GM18907 (cell line): ENCODE data around the gene RAB3C.
"Not testable (repeated sequence)": the region's sequence is repeated elsewhere in the genome, so short reads cannot be mapped to it uniquely, and the experiment has no call there.

Experiments used
- ATAC-seq: cut with Tn5 transposase; IDR thresholded peaks from one replicate; pipeline ENCODE4 v1.9.1; 2021; ENCODE audit warnings: mild to moderate bottlenecking, moderate library complexity; ENCODE audit not compliant: unreplicated experiment

The RAB3C gene

GRCh38 chr5:58582803-58583491 is at the start of gene RAB3C:
Gene RAB3C (plus strand): TSS chr5:58583075. CDS start chr5:58583209, 134 bp downstream.
- ATAC-seq, result peak; percentile 100

- not testable (repeated sequence) for ATAC-seq
Observed at GRCh38 chr5:58541935-58542334, 40.9 kb upstream of the RAB3C start.

GRCh38 chr5:58542709-58543108 is 40.2 kb upstream of the RAB3C start:
- ATAC-seq, result no peak

GRCh38 chr5:58543723-58544122 is 39.2 kb upstream of the RAB3C start:
- ATAC-seq, result no peak

- no peak for ATAC-seq
Observed at GRCh38 chr5:58544195-58544594, 38.7 kb upstream of the RAB3C start.

- no peak for ATAC-seq
Observed at GRCh38 chr5:58544926-58545325, 37.9 kb upstream of the RAB3C start.

- peak; percentile 100 for ATAC-seq
Observed at GRCh38 chr5:58545912-58546311, 37.0 kb upstream of the RAB3C start.

- ATAC-seq, result no peak
Observed at GRCh38 chr5:58548068-58548467, 34.8 kb upstream of the RAB3C start.

- ATAC-seq, result no peak
Observed at GRCh38 chr5:58551492-58551891, 31.4 kb upstream of the RAB3C start.

- ATAC-seq, result not testable (repeated sequence)
Observed at GRCh38 chr5:58557665-58558338, 25.1 kb upstream of the RAB3C start.

- not testable (repeated sequence) for ATAC-seq
Observed at GRCh38 chr5:58563016-58563700, 19.7 kb upstream of the RAB3C start.

- not testable (repeated sequence) for ATAC-seq
Observed at GRCh38 chr5:58564043-58564832, 18.6 kb upstream of the RAB3C start.

- ATAC-seq, result no peak
Observed at GRCh38 chr5:58565033-58565432, 17.8 kb upstream of the RAB3C start.

GRCh38 chr5:58571501-58571900 is 11.4 kb upstream of the RAB3C start:
- no peak for ATAC-seq

- not testable (repeated sequence) for ATAC-seq
Observed at GRCh38 chr5:58572973-58573372, 9.9 kb upstream of the RAB3C start.

- no peak for ATAC-seq
Observed at GRCh38 chr5:58579781-58580180, 3.1 kb upstream of the RAB3C start.

GRCh38 chr5:58582019-58582802 is 664 bp upstream of the RAB3C start:
- peak; percentile 37 for ATAC-seq

- ATAC-seq, result no peak
Observed at GRCh38 chr5:58595952-58596351, 13.1 kb downstream of the RAB3C start.

- no peak for ATAC-seq
Observed at GRCh38 chr5:58598440-58598839, 15.6 kb downstream of the RAB3C start.

GRCh38 chr5:58599217-58599616 is 16.3 kb downstream of the RAB3C start:
- no peak for ATAC-seq
